Common myeloid progenitor, CD34-positive (primary cell): Measurements from ENCODE around the gene NOXA1.

Source experiments
- CTCF ChIA-PET: fragments of 350-600 bp; sonication (Branson Sonifier 250); formaldehyde crosslinking; loops from one replicate; lab custom pipeline; 2021; ENCODE audit warnings: antibody characterized with exemption; lab: Charles Lee
- POLR2A ChIA-PET: fragments of 350-600 bp; sonication (Branson Sonifier 250); formaldehyde crosslinking; loops from one replicate; lab custom pipeline; 2021; ENCODE audit warnings: antibody characterized with exemption; lab: Charles Lee
- DNase-seq, 3 donors: peaks; one replicate each; pipeline versions ENCODE4 v3.0.0 to v3.0.0-alpha.2; 2013
- H3K27ac ChIP-seq, 2 experiments: 1 replicate in 1 of 2; 2 replicates in 1 of 2; pipeline ENCODE4 v1.7.0; 2013; ENCODE audit warnings: inconsistent platforms in 2 of 2, low read length in 2 of 2, mild to moderate bottlenecking in 2 of 2, low read depth in 1 of 2, moderate library complexity in 1 of 2; ENCODE audit not compliant: severe bottlenecking in 2 of 2, insufficient read depth in 1 of 2, poor library complexity in 1 of 2
- H3K27me3 ChIP-seq, 5 experiments: replicated peaks in 2 of 5; 1 replicate in 3 of 5; 2 replicates in 2 of 5; pipeline versions ENCODE4 v1.6.1 to v1.7.0; 2013; ENCODE audit warnings: low read length in 4 of 5, mild to moderate bottlenecking in 2 of 5, moderate library complexity in 2 of 5, inconsistent platforms in 1 of 5; ENCODE audit not compliant: insufficient read depth in 5 of 5, control insufficient read depth in 4 of 5
- H3K36me3 ChIP-seq, 4 experiments: 1 replicate in 2 of 4; 2 replicates in 2 of 4; pipeline versions ENCODE4 v1.6.1 to v1.7.0; 2013; ENCODE audit warnings: low read length in 3 of 4, control low read depth in 1 of 4, mild to moderate bottlenecking in 1 of 4; ENCODE audit not compliant: control insufficient read depth in 4 of 4, insufficient read depth in 4 of 4
- H3K4me1 ChIP-seq, 4 experiments: 1 replicate in 3 of 4; 2 replicates in 1 of 4; pipeline versions ENCODE4 v1.6.1 to v1.7.1; 2013; ENCODE audit warnings: low read length in 3 of 4, mild to moderate bottlenecking in 3 of 4, control low read depth in 1 of 4, inconsistent platforms in 1 of 4, moderate library complexity in 1 of 4; ENCODE audit not compliant: control insufficient read depth in 4 of 4, insufficient read depth in 4 of 4; ENCODE audit errors: control extremely low read depth in 1 of 4
- H3K4me3 ChIP-seq, 7 experiments: 1 replicate in 4 of 7; 2 replicates in 3 of 7; pipeline versions ENCODE4 v1.5.1 to v1.7.0; 2013; ENCODE audit warnings: mild to moderate bottlenecking in 7 of 7, low read length in 6 of 7, moderate library complexity in 6 of 7, inconsistent platforms in 2 of 7, low read depth in 2 of 7, control low read depth in 1 of 7; ENCODE audit not compliant: insufficient read depth in 4 of 7, control insufficient read depth in 1 of 7; ENCODE audit errors: extremely low read depth in 1 of 7
- H3K9me3 ChIP-seq, 5 experiments: 1 replicate in 4 of 5; 2 replicates in 1 of 5; pipeline versions ENCODE4 v1.6.1 to v1.7.1; 2013; ENCODE audit warnings: low read length in 4 of 5, mild to moderate bottlenecking in 2 of 5, inconsistent platforms in 1 of 5, low read depth in 1 of 5, moderate library complexity in 1 of 5; ENCODE audit not compliant: control insufficient read depth in 4 of 5, insufficient read depth in 2 of 5; ENCODE audit errors: control extremely low read depth in 1 of 5
- WGBS: methylation state at CpG from one replicate; pipeline ENCODE4 v1.1.5; 2013; ENCODE audit not compliant: insufficient coverage; 5-methylcytosine and 5-hydroxymethylcytosine counted together

The NOXA1 gene

DNA sequence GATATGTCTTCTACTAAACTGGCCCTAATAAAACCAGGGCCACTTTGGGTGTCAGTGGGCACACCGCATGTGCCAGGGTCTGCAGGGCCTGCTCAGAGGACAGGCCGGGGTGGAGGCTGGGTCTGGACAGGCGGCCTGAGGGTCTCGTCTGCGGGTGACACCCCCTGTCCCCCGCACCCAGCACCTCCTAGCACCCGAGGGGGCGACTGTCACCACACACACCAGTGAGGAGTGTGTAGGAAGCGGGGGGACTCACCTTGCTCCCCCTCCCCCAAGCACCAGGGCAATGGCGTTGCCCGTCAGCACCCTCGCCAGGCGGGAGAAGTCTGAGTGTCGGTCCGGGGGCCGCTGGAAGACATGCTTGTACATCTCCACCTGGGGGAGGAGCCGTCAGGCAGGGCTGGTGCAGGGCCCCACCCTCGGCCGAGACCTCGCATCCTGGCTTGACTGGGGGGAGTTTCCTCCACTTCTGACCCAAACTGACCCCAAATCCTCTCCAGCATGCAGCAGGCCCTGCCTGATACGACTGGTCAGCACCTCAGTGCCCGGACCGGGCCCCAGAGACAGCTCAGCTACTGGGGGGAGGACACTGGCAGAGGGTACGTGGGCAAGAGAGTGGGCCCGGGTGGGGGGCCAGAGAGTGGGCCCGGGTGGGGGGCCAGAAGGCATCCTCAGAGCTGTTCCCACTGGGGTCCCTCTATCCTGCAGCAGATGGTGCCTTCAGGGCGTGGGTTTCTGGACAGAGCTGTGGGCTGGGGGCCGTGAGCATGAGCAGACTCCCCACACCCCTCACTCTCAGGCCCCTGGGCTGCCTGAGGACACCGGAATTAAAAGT, 54.8 kb downstream of the NOXA1 start:
- 99% methylated on average over 19 of the region's 29 CpGs for WGBS
- Histone ChIP-seq H3K9me3 (peaks cover 0 to 26% (median 19%) of the 10 kb centered on the region in 5 experiments), H3K27me3 (peaks cover 0 to 8% (median 0%) of the 10 kb centered on the region in 5 experiments), H3K36me3 (peaks cover 0 to 2% (median 0%) of the 10 kb centered on the region in 4 experiments), H3K4me3 (no peak overlapping the region), H3K27ac (no peak overlapping the region), H3K4me1 (peaks cover 0 to 34% (median 10%) of the 10 kb centered on the region in 4 experiments)
- DNase-seq: no peak
- CTCF ChIA-PET: no interaction called here
- POLR2A ChIA-PET: no interaction called here

DNA sequence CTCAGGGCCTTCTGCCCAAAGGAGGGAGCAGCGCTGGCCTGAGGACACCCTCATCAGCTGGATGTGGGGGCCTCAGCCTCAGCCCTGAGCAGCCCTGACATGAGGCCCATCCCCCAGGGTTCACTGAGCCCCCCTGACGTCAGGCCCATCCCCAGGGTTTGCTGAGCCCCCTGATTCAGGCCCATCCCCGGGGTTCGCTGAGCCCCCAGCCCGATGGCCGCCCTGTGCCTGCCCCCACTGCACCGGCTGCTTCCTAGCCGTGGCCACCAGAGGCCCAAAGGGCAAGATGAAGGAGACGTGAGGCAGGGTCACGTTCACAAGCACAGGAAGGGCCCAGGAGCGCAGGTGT, 55.4 kb downstream of the NOXA1 start:
- ChIA-PET CTCF (no interaction called here), POLR2A (no interaction called here)
- Histone ChIP-seq H3K4me1 (peaks cover 0 to 34% (median 10%) of the 10 kb centered on the region in 4 experiments), H3K27ac (no peak overlapping the region), H3K27me3 (peaks cover 0 to 8% (median 0%) of the 10 kb centered on the region in 5 experiments), H3K9me3 (peaks cover 0 to 21% (median 17%) of the 10 kb centered on the region in 5 experiments), H3K36me3 (peaks cover 0 to 2% (median 0%) of the 10 kb centered on the region in 4 experiments), H3K4me3 (no peak overlapping the region)
- 99% methylated on average over 11 of the region's 11 CpGs for WGBS
- DNase-seq: no peak

DNA sequence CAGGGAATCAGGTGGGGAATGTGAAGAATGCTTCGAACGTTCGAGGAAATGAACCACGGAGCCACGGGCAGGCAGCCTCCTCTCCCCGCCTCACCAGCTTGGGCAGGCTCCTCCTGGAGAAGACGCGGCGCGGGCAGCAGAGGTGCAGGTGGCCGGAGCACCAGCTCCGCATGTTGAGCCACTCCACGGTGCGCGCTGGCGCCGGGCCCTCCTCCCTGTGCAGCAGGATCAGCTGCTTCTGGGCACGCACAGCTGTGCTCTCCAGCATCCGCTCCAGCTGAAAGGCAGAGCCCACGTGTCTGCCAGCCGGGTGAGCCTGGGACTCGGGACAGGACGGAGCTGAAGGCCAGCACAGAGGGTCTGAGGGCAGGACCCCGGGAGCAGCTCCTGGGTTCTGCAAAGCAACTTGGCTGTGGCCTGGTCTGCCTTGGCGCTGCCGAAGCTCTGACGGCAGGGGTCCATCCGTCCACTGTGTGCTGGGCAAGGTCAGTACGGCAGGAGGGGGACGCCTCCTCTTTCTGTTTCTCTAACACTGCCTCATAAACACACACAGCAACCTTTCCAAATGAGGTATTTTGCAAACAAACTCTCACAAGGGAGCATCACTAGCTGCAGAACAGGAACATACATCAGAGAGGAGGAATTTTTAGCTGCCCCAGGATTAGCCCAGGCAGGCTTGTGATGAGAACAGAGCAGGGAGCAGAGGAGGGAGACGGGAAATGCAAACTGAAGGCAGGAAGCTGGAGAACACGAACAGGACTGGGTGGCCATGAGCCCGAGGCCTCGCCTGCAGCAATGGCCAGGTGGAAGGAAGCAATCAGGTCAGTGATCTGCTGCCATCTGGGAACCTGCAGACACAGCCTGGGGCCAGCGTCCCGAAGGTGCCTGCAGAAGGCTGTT, 56.0 kb downstream of the NOXA1 start:
- peaks cover 0 to 7% (median 0%) of the 10 kb centered on the region in 5 experiments for H3K27me3 ChIP-seq
- no peak overlapping the region for H3K4me3 ChIP-seq
- 93% methylated on average over 34 of the region's 36 CpGs for WGBS
- CTCF ChIA-PET: interaction anchor here (1.1 kb wide), 1 partner anchor 16 kb away, joined by 3 read pairs; no protein-coding TSS in a partner anchor
- H3K27ac ChIP-seq: no peak overlapping the region
- POLR2A ChIA-PET: no interaction called here
- H3K9me3 ChIP-seq: peaks cover 0 to 17% (median 16%) of the 10 kb centered on the region in 5 experiments
- DNase-seq: no peak
- H3K36me3 ChIP-seq: peaks cover 0 to 2% (median 0%) of the 10 kb centered on the region in 4 experiments
- peaks cover 0 to 34% (median 10%) of the 10 kb centered on the region in 4 experiments for H3K4me1 ChIP-seq

DNA sequence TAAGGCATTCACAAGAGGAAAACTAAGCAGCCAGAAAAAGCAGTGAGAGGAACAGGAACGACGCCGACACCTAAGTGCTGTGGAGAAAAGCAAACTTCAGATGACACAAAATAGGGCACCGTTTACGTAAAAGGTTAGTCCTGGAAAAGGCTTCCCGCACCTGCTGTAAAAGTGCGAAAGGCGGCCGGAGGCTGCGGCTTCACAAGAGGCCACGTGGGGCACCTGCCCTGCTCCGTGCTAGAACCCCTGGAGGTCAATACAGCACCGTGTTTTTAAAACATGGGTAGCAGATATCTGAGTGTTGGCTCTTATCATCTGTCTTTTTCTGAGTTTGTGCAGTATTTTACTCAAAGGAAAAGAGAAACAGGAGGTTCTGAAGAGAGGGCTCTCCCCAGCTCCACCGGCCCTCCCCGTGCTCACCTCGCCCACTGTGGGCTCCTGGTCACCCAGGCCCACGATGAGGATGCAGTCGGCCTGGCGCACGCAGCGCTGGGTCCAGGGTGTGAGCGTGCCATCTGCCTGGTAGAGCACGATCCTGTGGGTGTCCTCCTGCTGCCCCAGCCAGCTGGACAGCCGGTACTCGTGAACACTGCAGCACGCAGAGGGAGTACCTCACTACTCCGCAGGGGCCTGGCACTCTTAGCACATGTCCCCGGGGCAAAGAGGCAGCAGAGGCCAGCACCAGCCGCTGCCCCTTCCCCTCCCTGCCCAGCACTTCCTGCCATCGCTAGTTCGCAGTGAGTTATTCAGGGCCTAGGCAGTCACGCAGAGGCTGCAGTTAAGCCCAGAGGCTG, 56.9 kb downstream of the NOXA1 start:
- 94% methylated on average over 29 of the region's 32 CpGs for WGBS
- Histone ChIP-seq H3K4me1 (peaks cover 0 to 34% (median 10%) of the 10 kb centered on the region in 4 experiments), H3K9me3 (peaks cover 0 to 13% (median 12%) of the 10 kb centered on the region in 5 experiments), H3K27me3 (peaks cover 0 to 3% (median 0%) of the 10 kb centered on the region in 5 experiments), H3K36me3 (peaks cover 0 to 2% (median 0%) of the 10 kb centered on the region in 4 experiments), H3K27ac (no peak overlapping the region), H3K4me3 (no peak overlapping the region)
- DNase-seq: no peak
- ChIA-PET CTCF (interaction anchor here (1.1 kb wide), 1 partner anchor 17 kb away, joined by 3 read pairs; no protein-coding TSS in a partner anchor), POLR2A (no interaction called here)

DNA sequence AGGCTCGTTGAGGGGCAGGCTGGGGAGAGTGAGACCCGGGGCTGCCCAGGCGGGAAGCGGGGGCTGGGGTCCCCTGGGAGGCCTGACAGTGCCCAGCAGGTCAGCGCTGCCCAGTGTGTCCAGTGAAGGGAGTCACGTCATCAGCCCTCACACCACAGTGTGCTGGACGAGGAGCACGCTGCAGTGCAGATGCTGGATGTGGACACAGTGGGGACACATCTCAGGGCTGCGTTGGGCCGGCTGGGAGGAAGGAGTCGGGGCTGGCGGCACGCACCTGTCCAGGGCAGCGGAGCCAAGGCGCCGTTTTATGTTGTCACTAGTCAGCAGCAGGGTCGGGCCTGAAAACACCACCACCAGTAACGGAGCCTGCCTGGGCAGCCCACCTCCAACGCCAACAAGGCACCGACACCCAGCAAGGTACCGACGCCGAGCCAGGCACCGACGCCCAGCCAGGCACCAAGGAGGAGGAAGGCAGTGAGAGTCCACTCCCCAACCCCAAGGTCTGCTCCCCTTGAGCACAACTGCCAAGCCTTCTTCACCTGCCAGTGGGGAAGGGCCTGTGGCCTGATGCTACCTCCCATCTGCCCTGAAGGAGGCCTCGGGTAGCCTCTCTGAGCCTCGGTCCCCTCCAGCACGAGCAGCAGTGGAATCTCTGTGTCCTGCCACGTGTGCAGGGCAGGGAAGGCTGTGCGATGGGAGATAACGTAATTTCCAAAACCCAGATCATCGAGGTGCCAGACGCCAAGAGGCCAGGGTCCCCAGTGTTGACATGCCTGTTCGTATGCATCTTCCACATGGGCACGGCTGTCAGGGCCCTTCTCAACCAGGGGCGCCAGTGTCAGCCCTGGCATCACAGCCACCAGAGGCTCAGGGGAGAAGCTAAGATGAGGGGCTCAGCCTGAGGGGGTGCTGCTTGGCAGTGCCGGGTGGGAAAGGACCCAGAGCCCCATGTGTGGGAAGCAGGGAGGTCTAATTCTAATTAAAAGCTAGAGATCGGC, 57.8 kb downstream of the NOXA1 start:
- CTCF ChIA-PET: interaction anchor here (0.9 to 1.1 kb wide), 2 partner anchors 54 to 155 kb away, joined by 3 read pairs; no protein-coding TSS in a partner anchor
- no peak overlapping the region for H3K4me3 ChIP-seq
- peaks cover 0 to 8% (median 6%) of the 10 kb centered on the region in 5 experiments for H3K9me3 ChIP-seq
- peaks cover 0 to 3% (median 0%) of the 10 kb centered on the region in 5 experiments for H3K27me3 ChIP-seq
- H3K27ac ChIP-seq: no peak overlapping the region
- H3K36me3 ChIP-seq: peaks cover 0 to 2% (median 0%) of the 10 kb centered on the region in 4 experiments
- WGBS: 98% methylated on average over 35 of the region's 38 CpGs
- no peak for DNase-seq
- H3K4me1 ChIP-seq: peaks cover 0 to 34% (median 10%) of the 10 kb centered on the region in 4 experiments
- POLR2A ChIA-PET: no interaction called here
